A673 (cell line): ENCODE data around the gene TTC28. TPM values are rescaled to one million over a fixed set of nuclear protein-coding genes. Genes with fewer than 3 reads are reported as not detected.
A peak's percentile ranks its signal among the peaks of the same experiment; 100 is the strongest.

Source experiments
- BruUV-seq: library from RNA; stranded (reverse); fragments of 400-500 nt; replicated peaks from 2 replicates; lab custom pipeline; 2021; lab: Mats Ljungman, UMichigan
- CTCF ChIA-PET: fragments of 300-600 bp; sonication (Branson Sonifier 250); formaldehyde crosslinking; loops from one replicate; lab custom pipeline; 2022; ENCODE audit warnings: antibody characterized with exemption; lab: Charles Lee
- POLR2A ChIA-PET: fragments of 300-600 bp; sonication (Branson Sonifier 250); formaldehyde crosslinking; loops from one replicate; lab custom pipeline; 2022; ENCODE audit warnings: antibody characterized with exemption; ENCODE audit not compliant: low non-redundant PET; lab: Charles Lee
- DNase-seq: peaks from one replicate; pipeline ENCODE4 v3.0.0-alpha.2; 2015; ENCODE audit warnings: low spot score
- H3K27ac ChIP-seq: fragments of 200-600 bp; sonication (generic); 2 replicates; pipeline ENCODE4 v1.5.1; 2016; ENCODE audit warnings: mixed run types, low read depth, mild to moderate bottlenecking, mixed read lengths, antibody characterized with exemption, low read length; ENCODE audit not compliant: poor library complexity, severe bottlenecking
- H3K27me3 ChIP-seq: fragments of 200-600 bp; sonication (generic); replicated peaks from 2 replicates; pipeline ENCODE4 v1.6.1; 2017; ENCODE audit warnings: mixed run types, low read depth, mild to moderate bottlenecking, mixed read lengths, antibody characterized with exemption, low read length; ENCODE audit not compliant: insufficient read depth, poor library complexity
- H3K36me3 ChIP-seq: fragments of 200-600 bp; sonication (generic); 2 replicates; pipeline ENCODE4 v1.6.1; 2016; ENCODE audit warnings: mixed run types, mild to moderate bottlenecking, mixed read lengths, antibody characterized with exemption, low read length; ENCODE audit not compliant: insufficient read depth, poor library complexity, severe bottlenecking
- H3K4me1 ChIP-seq: fragments of 200-600 bp; sonication (generic); 2 replicates; pipeline ENCODE4 v1.6.1; 2017; ENCODE audit warnings: mixed run types, mild to moderate bottlenecking, mixed read lengths, antibody characterized with exemption, low read length; ENCODE audit not compliant: insufficient read depth, poor library complexity, severe bottlenecking
- H3K4me3 ChIP-seq: fragments of 200-600 bp; sonication (generic); 2 replicates; pipeline ENCODE4 v1.5.1; 2016; ENCODE audit warnings: low read depth, mixed run types, mild to moderate bottlenecking, mixed read lengths, low read length; ENCODE audit not compliant: poor library complexity, severe bottlenecking
- H3K9me3 ChIP-seq: fragments of 200-600 bp; sonication (generic); 2 replicates; pipeline ENCODE4 v1.6.1; 2016; ENCODE audit warnings: mixed run types, low read depth, mild to moderate bottlenecking, mixed read lengths, antibody characterized with exemption, low read length; ENCODE audit not compliant: poor library complexity, severe bottlenecking
- EZH2 ChIP-seq: fragments of 200-600 bp; sonication (generic); IDR thresholded peaks from 2 replicates; pipeline ENCODE4 v1.6.1; 2017; ENCODE audit warnings: borderline replicate concordance, low read depth, mild to moderate bottlenecking, mixed read lengths, antibody characterized with exemption, low read length; ENCODE audit not compliant: poor library complexity, severe bottlenecking
- intact Hi-C: fragments of 100-400 bp; cut with micrococcal nuclease; formaldehyde crosslinking; loops from one replicate; pipeline ENCODE4 v1.10.0; 2022; ENCODE audit not compliant: unreplicated experiment
- total RNA-seq: library from RNA; stranded (reverse); gene quantifications from 2 replicates; pipeline ENCODE4 v1.2.3, GENCODE V29; 2021
- TF ChIP-seq, protein P1 (sequence below): fragments of 300-800, 200-600 bp; sonication (generic); conservative IDR thresholded peaks from 2 replicates; pipeline ENCODE4 v1.5.1; 2017; ENCODE audit warnings: low read depth, mild to moderate bottlenecking, antibody characterized with exemption, low read length, moderate library complexity, mixed read lengths

The TTC28 gene
- total RNA-seq, 1 experiment from 2014 or later, result 48.7 TPM

DNA sequence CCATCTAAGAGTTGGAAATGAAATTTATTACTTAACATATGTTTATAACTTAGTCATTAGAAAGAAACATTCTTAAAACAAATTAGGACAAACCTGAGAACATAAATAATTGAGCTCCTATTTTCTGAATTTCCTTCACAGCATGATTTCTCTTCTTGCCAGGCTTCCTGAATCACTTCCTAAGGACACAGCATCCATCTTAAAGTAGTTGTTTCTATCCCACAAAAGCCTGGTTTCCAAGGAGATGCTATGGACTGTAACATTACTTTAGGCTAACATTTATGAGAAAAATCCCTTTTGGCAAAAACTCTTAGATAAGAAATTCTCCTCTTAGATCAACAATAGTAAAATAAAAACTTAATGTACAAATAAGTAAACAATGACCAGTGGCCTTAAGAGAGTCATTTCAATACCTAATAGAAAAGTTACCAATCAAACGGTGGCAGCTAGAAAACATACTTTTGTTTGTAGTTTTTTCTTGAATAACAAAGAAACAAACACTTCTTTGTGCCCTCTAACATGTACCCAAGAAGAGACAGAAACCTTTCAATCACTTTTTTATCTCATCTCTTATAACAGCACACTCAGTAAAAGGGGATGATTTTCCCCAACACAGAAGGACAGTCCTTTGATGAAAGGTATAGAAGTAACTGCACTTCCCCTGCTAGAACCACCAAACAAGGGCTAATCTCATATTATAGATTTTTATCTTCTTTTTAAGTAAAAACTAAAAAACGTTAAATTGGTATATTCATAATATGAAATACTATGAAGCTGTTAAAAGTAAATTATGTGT, 74.5 kb downstream of the TTC28 start:
- peaks cover 6% of the 10 kb centered on the region for H3K4me1 ChIP-seq
- intact Hi-C loops, result no loop called here
- no peak overlapping the region for H3K4me3 ChIP-seq
- H3K27ac ChIP-seq, result no peak overlapping the region
- peak; percentile 56 for DNase-seq
- H3K27me3 ChIP-seq, result no peaks in the 10 kb centered on the region
- TF ChIP-seq, protein P1, sequence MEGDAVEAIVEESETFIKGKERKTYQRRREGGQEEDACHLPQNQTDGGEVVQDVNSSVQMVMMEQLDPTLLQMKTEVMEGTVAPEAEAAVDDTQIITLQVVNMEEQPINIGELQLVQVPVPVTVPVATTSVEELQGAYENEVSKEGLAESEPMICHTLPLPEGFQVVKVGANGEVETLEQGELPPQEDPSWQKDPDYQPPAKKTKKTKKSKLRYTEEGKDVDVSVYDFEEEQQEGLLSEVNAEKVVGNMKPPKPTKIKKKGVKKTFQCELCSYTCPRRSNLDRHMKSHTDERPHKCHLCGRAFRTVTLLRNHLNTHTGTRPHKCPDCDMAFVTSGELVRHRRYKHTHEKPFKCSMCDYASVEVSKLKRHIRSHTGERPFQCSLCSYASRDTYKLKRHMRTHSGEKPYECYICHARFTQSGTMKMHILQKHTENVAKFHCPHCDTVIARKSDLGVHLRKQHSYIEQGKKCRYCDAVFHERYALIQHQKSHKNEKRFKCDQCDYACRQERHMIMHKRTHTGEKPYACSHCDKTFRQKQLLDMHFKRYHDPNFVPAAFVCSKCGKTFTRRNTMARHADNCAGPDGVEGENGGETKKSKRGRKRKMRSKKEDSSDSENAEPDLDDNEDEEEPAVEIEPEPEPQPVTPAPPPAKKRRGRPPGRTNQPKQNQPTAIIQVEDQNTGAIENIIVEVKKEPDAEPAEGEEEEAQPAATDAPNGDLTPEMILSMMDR, result no peak
- no peak for TF ChIP-seq EZH2
- H3K36me3 ChIP-seq, result no peaks in the 10 kb centered on the region
- ChIA-PET CTCF (no interaction called here), POLR2A (no interaction called here)
- no peaks in the 10 kb centered on the region for H3K9me3 ChIP-seq
- BruUV-seq, result no TSS peak

DNA sequence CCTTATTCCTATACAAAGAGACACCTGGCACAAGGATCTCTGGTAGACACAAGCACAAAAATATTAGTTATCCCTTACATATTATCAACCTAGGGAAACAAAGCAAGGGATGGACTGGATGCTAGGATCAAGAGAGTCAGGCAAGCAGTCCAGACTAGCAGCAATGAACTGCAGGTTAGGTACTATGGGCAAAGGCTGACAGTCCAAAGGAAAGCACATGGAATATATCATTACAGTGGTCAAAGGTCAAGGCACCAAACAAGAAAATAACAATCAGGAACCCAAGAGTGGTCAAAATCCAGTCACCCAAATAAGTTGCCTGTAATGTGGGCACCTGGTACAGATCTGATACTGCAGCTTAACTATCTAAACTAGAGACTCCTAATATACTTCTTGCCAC, 77.7 kb downstream of the TTC28 start:
- no peaks in the 10 kb centered on the region for H3K27me3 ChIP-seq
- TF ChIP-seq, protein P1, result no peak
- TF ChIP-seq EZH2, result no peak
- no peak overlapping the region for H3K4me3 ChIP-seq
- DNase-seq, result no peak
- H3K27ac ChIP-seq, result no peak overlapping the region
- H3K4me1 ChIP-seq, result peaks cover 12% of the 10 kb centered on the region
- no TSS peak for BruUV-seq
- ChIA-PET POLR2A (interaction anchor here (0.6 kb wide), 1 partner anchor 198 kb away, joined by 7 read pairs; no protein-coding TSS in a partner anchor), CTCF (interaction anchor here (2.2 to 2.3 kb wide), 2 partner anchors 228 to 439 kb away, joined by 9 to 16 read pairs; no protein-coding TSS in a partner anchor)
- H3K9me3 ChIP-seq, result no peaks in the 10 kb centered on the region
- intact Hi-C loops, result no loop called here
- no peaks in the 10 kb centered on the region for H3K36me3 ChIP-seq

DNA sequence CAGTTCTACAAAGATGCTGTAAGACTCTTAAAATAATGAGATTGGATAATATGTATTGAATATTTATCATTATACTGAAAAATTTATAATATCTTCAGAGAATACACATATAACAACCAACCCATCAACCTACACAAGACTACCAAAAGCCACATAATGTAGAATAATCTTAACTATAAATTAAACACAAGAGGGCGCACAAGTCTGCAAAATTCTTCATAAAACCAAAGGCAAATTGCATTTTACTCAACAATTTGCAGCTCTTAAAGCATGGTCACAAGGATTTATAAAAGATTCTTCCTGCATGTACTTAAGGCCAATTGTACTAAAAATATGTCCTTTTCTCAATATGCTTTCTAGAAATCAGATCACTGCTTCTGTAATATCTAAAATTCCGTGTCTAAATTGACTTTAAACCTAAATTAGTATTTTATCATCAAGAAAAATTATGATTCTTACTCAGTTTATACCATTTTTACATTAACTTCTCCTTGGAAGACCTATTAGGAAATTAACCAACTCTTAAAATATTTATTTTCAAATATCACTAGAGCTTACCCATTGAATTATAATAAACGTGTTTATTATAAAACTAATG, 79.0 kb downstream of the TTC28 start:
- POLR2A ChIA-PET, result interaction anchor here (0.6 kb wide), 1 partner anchor 233 kb away, joined by 4 read pairs; no protein-coding TSS in a partner anchor
- no TSS peak for BruUV-seq
- H3K4me1 ChIP-seq, result peaks cover 20% of the 10 kb centered on the region
- H3K27me3 ChIP-seq, result no peaks in the 10 kb centered on the region
- H3K9me3 ChIP-seq, result no peaks in the 10 kb centered on the region
- peak; percentile 81 for DNase-seq
- no peak overlapping the region for H3K27ac ChIP-seq
- H3K4me3 ChIP-seq, result no peak overlapping the region
- intact Hi-C loops, result loop anchor here (1.0 kb wide), 2 partner anchors 229 to 440 kb away; no protein-coding TSS in a partner anchor
- TF ChIP-seq, protein P1, result peak; percentile 68
- TF ChIP-seq EZH2, result no peak
- no peaks in the 10 kb centered on the region for H3K36me3 ChIP-seq
- CTCF ChIA-PET, result interaction anchor here (0.7 to 2.3 kb wide), 6 partner anchors 173 to 549 kb away, joined by 3 to 16 read pairs (median 4); partner anchors contain the start of gene XBP1
